Mucosa of rectum (tissue), 2 donors: ENCODE measurements around the gene GABBR2.

ENCODE experiments used
- H3K27ac ChIP-seq, 2 donors: one replicate each; pipeline ENCODE4 v1.7.0; 2013; ENCODE audit warnings: inconsistent platforms in 2 of 2, low read depth in 2 of 2, low read length in 2 of 2
- H3K27me3 ChIP-seq, 2 donors: one replicate each; pipeline ENCODE4 v1.7.0; 2013; ENCODE audit warnings: low read length in 2 of 2; ENCODE audit not compliant: control insufficient read depth in 2 of 2, insufficient read depth in 2 of 2
- H3K36me3 ChIP-seq, 2 donors: one replicate each; pipeline ENCODE4 v1.7.0; 2013; ENCODE audit warnings: low read length in 2 of 2; ENCODE audit not compliant: control insufficient read depth in 2 of 2, insufficient read depth in 2 of 2
- H3K4me1 ChIP-seq, 2 donors: one replicate each; pipeline ENCODE4 v1.7.0; 2013; ENCODE audit warnings: low read length in 2 of 2, mild to moderate bottlenecking in 1 of 2; ENCODE audit not compliant: control insufficient read depth in 2 of 2, insufficient read depth in 2 of 2
- H3K4me3 ChIP-seq, 2 donors: one replicate each; pipeline ENCODE4 v1.7.0; 2013; ENCODE audit warnings: low read length in 2 of 2
- H3K9ac ChIP-seq, 2 donors: one replicate each; pipeline ENCODE4 v1.7.0; 2013; ENCODE audit warnings: low read length in 2 of 2, low read depth in 1 of 2, mild to moderate bottlenecking in 1 of 2
- H3K9me3 ChIP-seq, 2 donors: one replicate each; pipeline ENCODE4 v1.7.0; 2013; ENCODE audit warnings: low read length in 2 of 2; ENCODE audit not compliant: control insufficient read depth in 2 of 2
- donor health status: healthy.
- donor health status: Normal muscosa, but diverticular disease.

The GABBR2 gene

DNA sequence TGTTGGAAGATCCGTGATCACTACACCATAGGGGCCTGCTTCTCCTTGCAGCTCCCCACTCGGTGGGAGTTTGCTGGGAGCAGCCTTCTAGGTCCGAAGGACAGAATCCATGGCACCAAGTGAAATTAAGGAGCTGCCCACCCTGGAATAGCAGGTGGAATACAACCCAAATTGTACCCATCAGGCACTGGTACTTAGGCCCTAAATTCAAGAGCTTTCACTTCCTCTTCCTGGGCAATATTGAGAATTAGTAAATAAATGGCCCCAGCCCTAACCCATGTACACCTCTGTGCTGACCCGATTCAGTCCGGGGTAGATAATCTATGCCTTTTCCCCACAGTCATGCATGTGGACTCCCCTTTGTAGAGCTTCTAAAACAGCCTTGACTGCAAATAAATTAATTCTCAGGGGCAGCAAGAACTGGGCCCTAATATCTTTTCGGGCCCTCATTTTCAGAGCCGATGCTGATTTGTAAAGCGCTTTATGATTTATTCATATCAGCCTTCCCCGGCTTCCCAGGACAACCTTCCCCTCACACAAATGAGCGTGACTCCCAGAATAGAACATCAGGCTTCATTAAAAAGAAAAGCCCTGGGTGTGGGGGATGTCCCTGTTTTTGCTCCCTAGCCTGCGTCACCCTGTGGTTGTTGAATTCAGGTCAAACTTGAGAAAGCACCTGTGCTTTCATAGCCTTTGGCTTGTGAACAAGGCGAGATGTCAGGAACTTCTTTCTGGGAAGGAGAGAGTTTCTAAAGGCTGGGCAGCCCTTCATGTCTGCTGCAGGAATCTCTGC is 327.2 kb downstream of the GABBR2 start:
- Histone ChIP-seq H3K27me3 (no peaks in the 10 kb centered on the region), H3K9me3 (no peaks in the 10 kb centered on the region), H3K27ac (no peak overlapping the region), H3K4me3 (no peak overlapping the region), H3K9ac (no peak overlapping the region), H3K36me3 (no peaks in the 10 kb centered on the region), H3K4me1 (no peaks in the 10 kb centered on the region)

DNA sequence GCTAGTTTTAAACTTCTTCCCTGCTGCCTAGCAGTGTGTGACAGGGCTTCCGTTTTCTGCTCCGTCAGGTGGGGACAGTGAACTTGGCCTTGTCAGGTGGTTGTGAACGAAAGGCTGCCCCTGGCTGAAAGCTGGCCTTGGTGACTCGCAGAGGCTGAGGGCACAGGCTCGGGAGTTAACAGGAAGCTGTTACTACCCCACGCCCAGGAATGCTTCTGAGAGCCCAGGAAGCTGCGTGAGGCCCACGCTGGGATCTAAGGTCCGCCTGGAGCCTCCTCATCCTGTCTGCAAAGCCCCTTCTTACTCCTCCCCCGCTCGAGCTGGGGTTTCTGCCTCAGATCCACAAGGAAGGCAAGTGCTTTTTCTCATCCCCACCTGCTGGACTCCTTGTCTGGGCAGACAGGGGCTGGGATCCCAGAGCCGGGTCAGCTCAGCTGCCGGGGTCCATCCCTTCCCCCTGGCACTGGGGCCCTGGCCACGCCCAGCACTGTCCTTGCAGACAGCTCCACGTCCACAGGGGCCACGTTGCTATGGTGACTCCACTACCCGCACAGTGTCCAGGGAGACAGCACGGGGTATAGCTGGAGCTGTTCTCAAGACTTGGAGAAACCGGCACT is 328.6 kb downstream of the GABBR2 start:
- Histone ChIP-seq H3K9me3 (no peaks in the 10 kb centered on the region), H3K36me3 (no peaks in the 10 kb centered on the region), H3K27ac (no peak overlapping the region), H3K4me3 (no peak overlapping the region), H3K27me3 (no peaks in the 10 kb centered on the region), H3K4me1 (no peaks in the 10 kb centered on the region), H3K9ac (no peak overlapping the region)

DNA sequence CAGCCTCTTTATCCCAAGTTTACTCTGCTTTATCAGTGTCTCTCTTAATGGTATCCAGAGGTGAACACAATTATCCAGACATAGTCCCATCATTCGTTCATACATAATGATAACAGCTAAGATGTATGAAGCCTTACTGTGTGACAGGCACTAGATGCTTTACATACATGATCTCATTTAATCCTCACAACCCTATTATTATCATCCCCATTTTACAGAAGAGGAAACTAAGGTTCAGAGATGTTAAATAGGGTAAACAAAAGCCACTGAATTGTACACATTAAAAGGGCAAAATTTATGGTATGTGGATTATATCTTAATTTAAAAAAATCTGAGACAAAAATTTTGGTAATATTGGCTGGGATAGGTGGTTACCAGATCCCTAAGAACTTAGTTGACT is 329.2 kb downstream of the GABBR2 start:
- Histone ChIP-seq H3K36me3 (no peaks in the 10 kb centered on the region), H3K4me1 (peaks cover 0 to 4% of the 10 kb centered on the region in 2 donors), H3K4me3 (no peak overlapping the region), H3K9ac (no peak overlapping the region), H3K9me3 (no peaks in the 10 kb centered on the region), H3K27me3 (no peaks in the 10 kb centered on the region), H3K27ac (no peak overlapping the region)

DNA sequence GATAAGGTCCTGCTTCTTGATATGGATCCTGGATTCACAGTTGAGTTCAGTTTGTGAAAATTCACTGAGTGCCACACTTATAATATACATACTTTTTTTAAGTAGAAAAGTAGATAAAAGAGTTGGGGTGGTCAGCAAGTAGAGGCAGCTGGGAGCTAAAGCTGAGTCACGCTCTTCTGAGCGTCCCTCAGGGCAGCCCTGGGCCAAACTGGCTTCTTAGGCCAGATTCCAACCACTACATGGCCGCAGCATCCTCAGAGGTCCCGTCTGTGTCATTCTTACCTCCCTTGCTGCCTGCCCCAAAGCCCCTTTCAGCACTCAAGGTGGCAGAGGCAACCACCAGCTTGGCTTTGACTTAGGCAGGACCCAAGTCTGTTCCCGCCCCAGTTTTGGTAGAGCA is 329.9 kb downstream of the GABBR2 start:
- Histone ChIP-seq H3K4me3 (no peak overlapping the region), H3K4me1 (peaks cover 4 to 5% of the 10 kb centered on the region in 2 donors)

DNA sequence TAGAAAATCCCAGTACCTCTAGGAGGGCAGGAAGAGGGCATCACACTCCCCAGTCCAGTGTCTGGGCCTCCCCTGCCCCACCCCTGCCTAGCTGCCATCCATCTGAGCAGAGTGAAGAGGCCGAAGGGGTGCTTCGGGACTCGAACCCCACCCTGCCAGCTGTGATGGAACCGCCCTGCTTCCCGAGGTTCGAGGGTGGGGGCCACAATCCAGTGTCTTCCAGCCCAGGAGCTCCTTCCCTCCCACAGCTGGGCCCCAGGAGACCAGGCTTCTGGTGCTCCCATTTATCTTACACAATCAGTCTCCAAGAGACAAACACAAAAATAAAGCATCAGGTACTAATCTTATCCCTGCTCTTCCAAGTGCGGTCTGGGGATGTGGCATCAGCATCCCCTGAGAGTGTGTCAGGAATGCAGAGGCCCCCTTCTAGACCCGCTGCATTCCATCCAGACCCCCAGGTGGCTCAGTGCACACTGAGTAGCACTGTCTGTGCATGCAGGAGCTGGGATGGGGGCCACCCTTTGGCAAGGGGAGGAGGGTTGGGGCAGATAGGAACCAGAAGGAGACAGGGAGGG is 330.4 kb downstream of the GABBR2 start:
- H3K9me3 ChIP-seq: no peaks in the 10 kb centered on the region
- H3K4me1 ChIP-seq: peaks cover 4 to 5% of the 10 kb centered on the region in 2 donors
- H3K9ac ChIP-seq: no peak overlapping the region
- no peaks in the 10 kb centered on the region for H3K27me3 ChIP-seq
- H3K4me3 ChIP-seq: no peak overlapping the region
- no peak overlapping the region for H3K27ac ChIP-seq
- H3K36me3 ChIP-seq: no peaks in the 10 kb centered on the region

More for the DNA sequence above, 329.9 kb downstream of the GABBR2 start:
- no peaks in the 10 kb centered on the region for H3K9me3 ChIP-seq
- H3K27me3 ChIP-seq: no peaks in the 10 kb centered on the region
- no peak overlapping the region for H3K27ac ChIP-seq
- no peak overlapping the region for H3K9ac ChIP-seq
- H3K36me3 ChIP-seq: no peaks in the 10 kb centered on the region

DNA sequence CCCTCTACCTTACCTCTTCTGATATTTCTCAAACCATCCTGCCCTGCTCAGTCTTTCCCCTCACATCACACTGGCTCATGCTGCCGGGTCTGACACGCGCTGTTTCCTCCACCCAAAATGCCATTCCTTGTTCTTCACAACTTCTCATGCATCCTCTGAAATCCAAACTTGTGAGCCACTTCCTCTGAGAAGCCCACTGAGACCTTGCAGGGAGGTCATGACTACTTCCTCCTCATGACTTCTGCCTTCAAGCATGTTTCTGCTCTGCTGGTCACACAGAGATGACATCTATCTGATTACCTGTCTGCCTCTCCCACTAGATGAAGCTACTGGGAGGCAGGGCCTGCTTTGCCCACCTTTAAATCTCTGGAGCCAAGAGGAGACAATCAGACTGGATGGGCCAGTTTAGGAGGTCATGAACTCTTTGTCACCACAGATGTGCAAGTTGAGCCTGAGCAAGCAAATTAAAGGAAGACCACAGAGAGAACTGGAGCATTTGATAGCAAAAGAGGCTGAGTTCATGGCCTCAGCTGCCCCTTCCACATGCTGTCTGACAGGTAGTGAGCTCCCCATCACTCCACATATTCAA is 333.5 kb downstream of the GABBR2 start:
- H3K9me3 ChIP-seq: no peaks in the 10 kb centered on the region
- H3K27ac ChIP-seq: no peak overlapping the region
- H3K4me1 ChIP-seq: peaks cover 4 to 5% of the 10 kb centered on the region in 2 donors
- H3K36me3 ChIP-seq: no peaks in the 10 kb centered on the region
- H3K27me3 ChIP-seq: no peaks in the 10 kb centered on the region
- H3K9ac ChIP-seq: no peak overlapping the region
- no peak overlapping the region for H3K4me3 ChIP-seq

DNA sequence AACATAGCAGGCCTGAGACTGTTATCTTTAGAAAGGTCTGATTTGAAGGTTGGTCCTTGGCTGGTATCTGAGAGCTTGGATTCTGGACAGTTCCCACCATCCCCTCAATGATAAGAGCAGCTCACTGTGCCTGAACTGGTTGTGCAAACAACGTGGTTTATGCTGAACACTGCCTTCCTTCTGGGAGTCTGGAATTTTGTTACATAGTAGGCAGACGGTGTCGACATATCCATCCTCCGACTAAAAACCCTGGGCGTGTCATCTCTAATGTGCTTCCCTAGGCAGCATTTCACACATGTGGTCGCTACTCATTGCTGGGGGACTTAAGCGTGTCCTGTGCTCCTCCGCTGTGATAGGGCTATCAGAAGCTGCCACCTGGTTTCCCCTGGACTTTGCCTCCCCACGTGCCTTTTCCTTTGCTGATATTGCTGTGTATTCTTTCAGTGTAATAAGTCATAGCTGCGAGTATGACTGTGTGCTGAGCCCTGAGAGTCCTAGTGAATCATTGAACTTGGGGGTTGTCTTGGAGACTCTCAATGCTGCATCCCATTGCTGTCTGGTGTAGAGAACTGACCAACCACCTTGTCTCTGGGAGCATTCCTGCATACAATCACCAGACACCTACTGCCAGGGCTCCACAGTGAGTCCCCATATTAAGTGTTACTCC is 334.2 kb downstream of the GABBR2 start:
- no peaks in the 10 kb centered on the region for H3K9me3 ChIP-seq
- no peaks in the 10 kb centered on the region for H3K36me3 ChIP-seq
- peak overlapping the region in 1 of 2 donors; percentile 8 for H3K9ac ChIP-seq
- H3K4me1 ChIP-seq: peaks cover 4 to 5% of the 10 kb centered on the region in 2 donors
- H3K27me3 ChIP-seq: no peaks in the 10 kb centered on the region
- H3K4me3 ChIP-seq: peak overlapping the region in 1 of 2 donors; percentile 27
- H3K27ac ChIP-seq: no peak overlapping the region

DNA sequence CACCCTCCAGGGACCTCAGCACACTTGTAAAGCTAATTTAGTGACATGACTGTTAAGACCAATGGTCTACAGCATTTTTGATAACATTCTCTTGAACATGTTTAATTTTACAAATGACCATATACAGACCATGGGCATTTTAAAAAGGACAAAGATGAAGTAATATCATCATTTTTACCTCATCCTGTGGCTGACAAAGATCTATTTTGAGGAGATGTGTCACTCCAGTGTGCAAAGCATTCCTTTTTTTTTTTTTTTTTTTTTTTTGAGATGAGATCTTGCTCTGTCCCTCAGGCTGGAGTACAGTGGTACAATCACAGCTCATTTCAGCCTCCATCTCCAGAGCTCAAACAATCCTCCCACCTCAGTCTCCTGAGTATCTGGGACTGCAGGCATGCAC is 335.1 kb downstream of the GABBR2 start:
- no peak overlapping the region for H3K9ac ChIP-seq
- no peak overlapping the region for H3K4me3 ChIP-seq
- H3K27me3 ChIP-seq: no peaks in the 10 kb centered on the region
- H3K4me1 ChIP-seq: peaks cover 4 to 5% of the 10 kb centered on the region in 2 donors
- no peaks in the 10 kb centered on the region for H3K36me3 ChIP-seq
- H3K9me3 ChIP-seq: no peaks in the 10 kb centered on the region
- H3K27ac ChIP-seq: no peak overlapping the region

DNA sequence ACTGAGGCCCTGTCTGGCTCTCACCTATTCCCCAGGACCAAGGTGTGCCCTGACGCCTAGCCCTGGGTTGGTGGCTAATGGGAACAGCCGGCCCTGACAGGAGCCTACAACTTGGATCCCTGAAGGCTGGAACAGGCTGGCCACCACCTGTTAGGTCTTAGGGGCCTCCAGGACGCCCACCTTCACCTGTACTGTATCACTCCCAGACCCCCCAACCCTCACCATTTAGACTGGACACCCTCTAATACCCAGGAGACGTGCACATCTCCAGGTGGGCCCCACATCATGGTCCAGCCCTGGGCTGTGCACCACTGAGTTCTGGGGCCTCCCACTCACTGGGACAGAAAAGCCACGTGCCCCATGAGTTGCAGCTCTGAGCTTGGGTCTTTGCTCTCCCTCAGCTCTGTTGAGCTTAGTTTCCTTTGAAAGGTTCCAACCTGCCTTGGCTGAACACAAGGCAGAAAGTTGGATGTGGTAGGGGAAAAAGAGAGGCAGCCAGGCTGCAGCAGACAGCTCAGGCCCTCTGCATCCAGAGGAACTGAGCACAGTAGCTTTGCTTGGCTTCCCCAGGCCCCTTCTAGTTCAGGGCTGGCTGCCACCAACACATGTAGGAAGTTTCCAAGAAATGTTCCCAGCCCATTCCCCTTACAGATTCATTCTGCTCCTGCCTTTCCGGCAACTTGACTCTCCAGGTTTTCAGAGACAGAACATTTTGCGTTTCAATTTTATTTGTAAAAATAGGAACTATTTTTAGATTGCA is 336.5 kb downstream of the GABBR2 start:
- H3K27ac ChIP-seq: no peak overlapping the region
- H3K9me3 ChIP-seq: no peaks in the 10 kb centered on the region
- H3K4me1 ChIP-seq: peaks cover 4 to 5% of the 10 kb centered on the region in 2 donors
- no peak overlapping the region for H3K4me3 ChIP-seq
- no peaks in the 10 kb centered on the region for H3K27me3 ChIP-seq
- no peak overlapping the region for H3K9ac ChIP-seq
- no peaks in the 10 kb centered on the region for H3K36me3 ChIP-seq
